Jurkat, Clone E6-1 (cell line): Measurements from ENCODE around the gene RASGRP4. TPM values are rescaled to one million over a fixed set of nuclear protein-coding genes. Genes with fewer than 3 reads are reported as not detected.
"Not testable (repeated sequence)": the region's sequence is repeated elsewhere in the genome, so short reads cannot be mapped to it uniquely, and the experiment has no call there.

Source experiments
- DNase-seq: peaks from one replicate; pipeline ENCODE4 v3.0.0-alpha.2; 2011; ENCODE audit warnings: low read depth, low spot score
- H3K4me3 ChIP-seq: 2 replicates; pipeline ENCODE4 v1.5.1; 2011; ENCODE audit warnings: mild to moderate bottlenecking, low read length, control low read depth, moderate library complexity
- polyA plus RNA-seq: library from polyadenylated mRNA; unstranded; fragments of >200 nt; gene quantifications from one replicate; pipeline ENCODE4 v1.2.1, GENCODE V29; 2012; ENCODE audit warnings: missing spikeins; ENCODE audit not compliant: insufficient read length, insufficient read depth

RASGRP4 gene, protein sequence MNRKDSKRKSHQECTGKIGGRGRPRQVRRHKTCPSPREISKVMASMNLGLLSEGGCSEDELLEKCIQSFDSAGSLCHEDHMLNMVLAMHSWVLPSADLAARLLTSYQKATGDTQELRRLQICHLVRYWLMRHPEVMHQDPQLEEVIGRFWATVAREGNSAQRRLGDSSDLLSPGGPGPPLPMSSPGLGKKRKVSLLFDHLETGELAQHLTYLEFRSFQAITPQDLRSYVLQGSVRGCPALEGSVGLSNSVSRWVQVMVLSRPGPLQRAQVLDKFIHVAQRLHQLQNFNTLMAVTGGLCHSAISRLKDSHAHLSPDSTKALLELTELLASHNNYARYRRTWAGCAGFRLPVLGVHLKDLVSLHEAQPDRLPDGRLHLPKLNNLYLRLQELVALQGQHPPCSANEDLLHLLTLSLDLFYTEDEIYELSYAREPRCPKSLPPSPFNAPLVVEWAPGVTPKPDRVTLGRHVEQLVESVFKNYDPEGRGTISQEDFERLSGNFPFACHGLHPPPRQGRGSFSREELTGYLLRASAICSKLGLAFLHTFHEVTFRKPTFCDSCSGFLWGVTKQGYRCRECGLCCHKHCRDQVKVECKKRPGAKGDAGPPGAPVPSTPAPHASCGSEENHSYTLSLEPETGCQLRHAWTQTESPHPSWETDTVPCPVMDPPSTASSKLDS
- polyA plus RNA-seq = 0.96 TPM

DNA sequence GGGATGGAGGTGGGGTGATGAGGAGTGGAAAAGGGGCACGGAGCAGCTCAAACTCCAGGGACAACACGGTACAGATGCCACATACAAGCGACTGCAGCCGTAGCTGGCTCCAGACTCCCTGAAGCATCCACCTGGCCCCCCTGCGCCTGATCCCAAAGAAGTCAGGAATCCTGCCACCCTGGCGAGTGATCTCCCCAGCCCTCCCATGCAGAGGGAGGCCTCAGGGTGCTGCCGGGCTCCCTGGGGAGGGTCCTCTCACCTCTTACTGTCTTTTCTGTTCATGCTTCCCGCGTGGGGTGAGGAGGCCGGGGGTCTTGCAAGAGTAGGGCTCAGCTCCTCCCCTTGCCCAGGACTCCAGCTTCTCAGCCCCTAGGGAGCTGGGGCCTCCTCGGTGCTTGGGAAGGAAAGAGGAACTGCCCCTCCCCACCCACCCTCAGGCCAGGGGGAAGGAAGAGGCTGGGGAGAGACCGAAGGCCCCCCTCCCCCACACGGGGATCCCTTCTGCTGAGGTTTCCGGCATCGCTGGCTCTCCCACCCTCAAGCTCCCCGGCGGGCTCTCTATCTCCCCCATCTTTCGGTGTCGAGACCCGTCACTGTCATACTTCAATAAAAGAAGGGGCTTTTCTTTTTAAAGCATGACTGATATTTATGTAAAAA lies at the start of gene RASGRP4:
Gene RASGRP4 (minus strand): TSS at position 410 of the 657 bp plus-strand sequence. CDS start 128 bp downstream, at position 282.
- peak; percentile 43 for DNase-seq
- H3K4me3 ChIP-seq = no peak within 1 kb of the TSS; the same call in 1 of the 2 replicates

DNA sequence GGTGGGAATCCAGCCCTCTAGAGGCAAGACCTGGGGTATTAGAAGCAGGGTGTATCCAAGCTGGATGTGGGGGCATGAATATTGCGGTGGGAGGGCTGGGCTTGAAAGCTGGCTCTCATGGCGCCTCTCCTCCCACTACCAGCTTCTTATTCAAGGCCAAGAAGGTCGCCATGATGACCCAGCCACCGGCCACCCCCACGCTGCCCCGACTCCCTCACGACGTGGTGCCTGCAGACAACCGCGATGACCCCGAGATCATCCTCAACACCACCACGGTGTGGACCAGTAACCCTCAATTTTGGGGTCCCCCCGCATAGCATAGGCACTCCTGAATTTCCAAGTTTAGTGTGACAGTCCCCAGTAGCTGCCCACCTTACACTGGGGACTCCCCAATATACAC lies 49.2 kb upstream of the RASGRP4 start:
- DNase-seq = no peak
- no peak overlapping the region for H3K4me3 ChIP-seq

DNA sequence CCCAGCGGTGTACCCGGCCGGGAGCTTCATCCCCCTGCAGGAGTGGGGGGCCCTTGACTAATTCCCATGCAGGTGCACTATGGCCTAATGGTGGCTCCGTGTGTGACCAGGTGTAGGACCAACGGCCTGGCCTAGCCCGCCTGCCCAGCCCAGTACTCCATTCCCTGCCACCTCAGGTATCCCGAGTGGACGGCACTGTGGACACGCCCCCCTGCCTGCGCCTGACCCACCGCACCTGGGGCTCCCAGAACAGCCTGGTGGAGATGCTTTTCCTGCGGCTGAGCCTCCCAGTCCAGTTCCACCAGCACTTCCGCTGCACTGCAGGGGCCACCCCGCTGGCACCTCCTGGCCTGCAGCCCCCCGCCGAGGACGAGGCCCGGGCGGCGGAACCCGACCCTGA lies 47.2 kb upstream of the RASGRP4 start:
- no peak overlapping the region for H3K4me3 ChIP-seq
- DNase-seq = no peak

DNA sequence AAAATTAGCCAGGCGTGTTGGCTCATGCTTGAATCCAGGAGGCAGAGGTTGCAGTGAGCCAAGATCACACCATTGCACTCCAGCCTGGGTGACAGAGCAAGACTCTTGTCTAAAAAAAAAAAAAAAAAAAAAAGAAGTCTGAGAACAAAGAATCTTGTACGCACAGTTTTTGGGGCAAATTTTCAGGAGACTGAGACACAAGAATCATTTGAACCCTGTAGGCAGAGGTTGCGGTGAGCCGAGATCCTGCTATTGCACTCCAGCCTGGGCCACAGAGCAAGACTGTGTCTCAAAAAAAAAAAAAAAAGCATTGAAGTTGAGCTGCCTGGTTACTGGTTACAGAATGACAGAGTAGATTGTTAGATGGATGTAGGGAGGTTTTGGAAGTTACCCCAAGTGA lies 46.7 kb upstream of the RASGRP4 start:
- H3K4me3 ChIP-seq, DNase-seq: not testable (repeated sequence)

DNA sequence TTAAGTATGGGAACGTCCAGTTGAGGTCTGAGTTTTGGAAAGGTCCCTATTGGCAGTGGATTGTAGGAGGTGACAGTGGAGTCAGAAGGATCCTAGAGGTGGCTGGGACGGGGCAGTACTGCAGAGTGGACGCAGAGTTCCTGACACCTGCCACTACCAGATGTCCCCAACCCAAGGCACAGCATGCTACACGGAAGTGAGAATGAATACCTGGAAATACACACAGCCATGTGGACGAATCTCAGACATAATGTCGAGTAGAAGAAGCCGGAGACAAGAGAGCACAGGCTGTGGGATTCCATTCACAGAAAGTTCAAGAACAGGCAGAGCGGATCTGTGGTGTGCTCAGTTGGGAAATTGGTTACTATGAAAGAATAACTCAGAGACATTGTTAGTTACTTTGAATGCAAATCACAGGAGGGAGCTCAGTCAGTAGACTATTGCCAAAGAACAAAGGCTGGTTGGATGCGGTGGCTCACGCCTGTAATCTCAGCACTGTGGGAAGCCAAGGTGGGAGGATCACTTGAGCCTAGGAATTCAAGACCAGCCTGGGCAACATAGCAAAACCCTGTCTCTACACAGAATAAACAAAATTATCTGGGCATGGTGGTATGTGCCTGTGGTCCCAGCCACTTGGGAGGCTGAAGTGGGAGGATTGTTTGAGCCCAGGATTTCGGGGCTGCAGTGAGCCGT lies 44.9 kb upstream of the RASGRP4 start:
- no peak for DNase-seq
- no peak overlapping the region for H3K4me3 ChIP-seq

DNA sequence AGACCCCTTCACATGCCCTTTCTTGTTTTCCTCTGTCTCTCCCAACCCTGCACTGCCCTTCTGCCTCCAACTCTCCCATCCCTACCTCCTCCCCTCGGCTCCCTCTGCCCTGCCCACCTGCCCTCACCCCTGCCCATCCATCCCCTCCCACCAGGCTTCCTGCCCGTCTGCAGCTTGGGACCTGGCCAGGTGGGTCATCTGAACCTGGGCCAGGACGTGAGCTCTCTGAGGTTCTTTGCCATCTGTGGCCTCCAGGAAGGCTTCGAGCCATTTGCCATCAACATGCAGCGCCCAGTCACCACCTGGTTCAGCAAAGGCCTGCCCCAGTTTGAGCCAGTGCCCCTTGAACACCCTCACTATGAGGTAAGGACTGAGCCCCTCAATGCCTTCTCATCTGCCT lies 43.1 kb upstream of the RASGRP4 start:
- no peak overlapping the region for H3K4me3 ChIP-seq
- DNase-seq = no peak

DNA sequence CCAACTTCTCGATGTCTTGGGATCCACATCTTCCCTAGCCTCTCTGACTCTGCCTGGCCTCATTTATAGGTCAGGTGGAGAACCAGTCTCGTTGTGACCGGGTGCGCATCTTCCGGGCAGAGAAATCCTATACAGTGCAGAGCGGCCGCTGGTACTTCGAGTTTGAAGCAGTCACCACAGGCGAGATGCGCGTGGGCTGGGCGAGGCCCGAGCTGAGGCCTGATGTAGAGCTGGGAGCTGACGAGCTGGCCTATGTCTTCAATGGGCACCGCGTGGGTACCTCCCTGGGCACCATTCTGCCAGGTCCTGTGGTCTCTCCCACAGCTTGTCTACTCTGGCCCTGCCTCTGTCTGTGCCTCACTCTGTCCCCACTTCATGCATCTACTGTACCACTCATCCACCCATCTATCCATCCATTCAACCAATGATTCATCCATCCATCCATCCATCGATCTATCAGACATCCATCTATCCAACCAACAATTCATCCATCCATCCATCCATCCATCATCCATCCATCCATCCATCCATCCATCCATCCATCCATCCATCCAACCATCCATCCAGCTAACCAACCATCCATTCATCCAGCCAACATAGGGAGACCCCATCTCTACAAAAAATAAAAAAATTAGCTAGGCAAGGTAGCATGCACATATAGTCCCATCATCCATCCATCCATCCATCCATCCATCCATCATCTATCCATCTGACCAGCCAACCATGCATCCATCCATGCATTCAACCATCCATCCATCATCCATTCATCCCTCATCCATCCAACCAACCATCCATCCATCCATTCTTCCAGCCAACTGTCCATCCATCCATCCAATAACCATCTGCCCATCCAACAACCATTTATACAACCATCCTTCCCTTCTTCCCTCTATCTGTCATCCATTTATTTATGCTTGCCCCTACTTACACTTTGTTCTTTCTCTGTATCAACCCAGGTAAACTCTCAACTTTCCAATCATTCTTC lies 41.8 kb upstream of the RASGRP4 start:
- DNase-seq = no peak
- H3K4me3 ChIP-seq = no peak overlapping the region

DNA sequence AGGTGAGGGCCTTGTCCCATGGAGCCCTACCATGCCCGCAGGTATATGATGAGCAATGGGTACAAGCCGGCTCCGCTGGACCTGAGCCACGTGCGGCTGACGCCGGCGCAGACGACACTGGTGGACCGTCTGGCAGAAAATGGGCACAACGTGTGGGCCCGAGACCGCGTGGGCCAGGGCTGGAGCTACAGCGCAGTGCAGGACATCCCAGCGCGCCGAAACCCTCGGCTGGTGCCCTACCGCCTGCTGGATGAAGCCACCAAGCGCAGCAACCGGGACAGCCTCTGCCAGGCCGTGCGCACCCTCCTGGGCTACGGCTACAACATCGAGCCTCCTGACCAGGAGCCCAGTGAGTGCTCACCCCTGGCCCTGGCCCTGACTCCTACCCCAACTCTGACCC lies 40.0 kb upstream of the RASGRP4 start:
- H3K4me3 ChIP-seq = no peak overlapping the region
- DNase-seq = no peak

DNA sequence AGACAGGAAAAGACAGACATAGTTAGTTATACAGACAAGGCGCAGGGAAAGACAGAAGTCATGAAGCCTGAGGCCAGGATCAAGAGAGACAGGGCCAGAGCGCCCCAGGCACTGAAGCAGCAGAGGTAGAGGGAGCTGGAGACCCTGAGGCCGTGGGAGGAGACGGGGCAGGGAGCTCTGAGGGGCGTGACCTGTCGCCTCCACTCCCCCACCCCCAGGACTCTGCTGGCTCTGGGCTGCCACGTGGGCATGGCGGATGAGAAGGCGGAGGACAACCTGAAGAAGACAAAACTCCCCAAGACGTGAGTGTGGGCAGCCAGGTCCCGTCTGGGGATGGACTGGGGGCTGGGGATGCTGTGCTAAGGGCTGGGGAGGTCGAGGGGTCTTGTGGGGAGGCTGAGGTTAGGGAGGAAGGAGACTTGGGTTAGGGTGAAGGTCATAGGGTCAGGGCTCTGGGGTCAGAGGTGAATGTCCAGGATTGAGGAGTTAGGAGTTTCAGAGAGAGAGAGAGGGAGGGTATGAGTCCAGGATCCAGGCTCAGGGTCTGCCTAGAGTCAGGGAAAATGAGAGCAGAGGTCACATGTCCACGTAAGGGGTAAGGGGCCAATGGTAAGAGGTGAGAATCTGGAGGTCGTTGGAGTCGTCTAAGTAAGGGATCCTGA lies 38.5 kb upstream of the RASGRP4 start:
- no peak for DNase-seq
- no peak overlapping the region for H3K4me3 ChIP-seq

DNA sequence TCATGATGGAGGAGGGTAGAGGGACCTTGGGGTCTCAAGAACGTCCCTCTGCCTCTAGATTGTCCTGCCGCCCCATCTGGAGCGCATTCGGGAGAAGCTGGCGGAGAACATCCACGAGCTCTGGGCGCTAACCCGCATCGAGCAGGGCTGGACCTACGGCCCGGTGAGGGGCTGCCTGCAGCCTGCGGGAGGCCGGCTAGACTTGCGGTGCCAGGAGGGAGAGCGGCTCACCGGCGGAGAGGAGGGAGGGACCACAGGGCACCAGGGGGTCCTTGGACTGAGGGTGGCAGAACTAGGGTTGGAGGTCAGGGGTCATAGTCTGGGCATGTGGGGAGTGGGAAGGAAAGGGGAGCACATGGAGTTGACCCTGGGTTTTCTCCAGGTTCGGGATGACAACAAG lies 37.3 kb upstream of the RASGRP4 start:
- DNase-seq = no peak

DNA sequence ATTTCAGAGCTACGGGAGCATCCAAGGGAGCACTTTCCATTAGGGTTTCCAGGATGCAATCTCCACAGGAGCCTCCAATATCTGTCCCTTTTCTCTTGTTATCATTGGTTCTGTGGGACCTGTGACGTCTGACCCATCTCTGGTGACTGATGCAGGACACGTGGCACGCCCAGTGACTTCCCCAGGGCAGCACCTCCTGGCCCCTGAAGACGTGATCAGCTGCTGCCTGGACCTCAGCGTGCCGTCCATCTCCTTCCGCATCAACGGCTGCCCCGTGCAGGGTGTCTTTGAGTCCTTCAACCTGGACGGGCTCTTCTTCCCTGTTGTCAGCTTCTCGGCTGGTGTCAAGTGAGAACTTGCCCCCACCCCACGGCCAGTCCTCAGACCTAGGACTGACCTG lies 33.0 kb upstream of the RASGRP4 start:
- DNase-seq = no peak
- H3K4me3 ChIP-seq = no peak overlapping the region

More for the DNA sequence above, 37.3 kb upstream of the RASGRP4 start:
- H3K4me3 ChIP-seq = no peak overlapping the region

DNA sequence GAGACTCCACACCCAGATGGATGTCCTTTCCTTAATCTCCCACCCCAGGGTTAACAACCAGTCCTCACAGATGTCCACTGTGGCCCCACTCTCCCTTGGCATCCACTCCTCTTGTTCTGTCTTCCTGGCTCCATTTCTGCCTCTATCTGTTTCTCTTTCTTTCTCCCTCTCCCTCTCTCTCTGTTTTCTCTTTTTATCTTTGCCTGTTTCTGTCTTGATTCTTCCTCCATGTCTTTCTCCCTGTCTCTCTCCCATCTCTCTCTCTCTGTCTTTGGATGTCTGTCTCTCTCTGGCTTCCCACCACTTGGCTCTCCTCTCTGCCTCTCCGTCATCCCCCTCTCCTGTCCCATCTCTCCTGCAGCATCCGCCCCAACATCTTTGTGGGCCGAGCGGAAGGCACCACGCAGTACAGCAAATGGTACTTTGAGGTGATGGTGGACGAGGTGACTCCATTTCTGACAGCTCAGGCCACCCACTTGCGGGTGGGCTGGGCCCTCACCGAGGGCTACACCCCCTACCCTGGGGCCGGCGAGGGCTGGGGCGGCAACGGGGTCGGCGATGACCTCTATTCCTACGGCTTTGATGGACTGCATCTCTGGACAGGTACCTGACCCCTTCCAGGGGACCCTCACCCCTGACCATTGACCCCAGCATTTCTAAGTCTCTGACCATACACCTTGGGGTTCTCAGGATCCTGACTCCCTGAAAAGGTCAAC lies 31.8 kb upstream of the RASGRP4 start:
- no peak overlapping the region for H3K4me3 ChIP-seq
- DNase-seq = no peak

DNA sequence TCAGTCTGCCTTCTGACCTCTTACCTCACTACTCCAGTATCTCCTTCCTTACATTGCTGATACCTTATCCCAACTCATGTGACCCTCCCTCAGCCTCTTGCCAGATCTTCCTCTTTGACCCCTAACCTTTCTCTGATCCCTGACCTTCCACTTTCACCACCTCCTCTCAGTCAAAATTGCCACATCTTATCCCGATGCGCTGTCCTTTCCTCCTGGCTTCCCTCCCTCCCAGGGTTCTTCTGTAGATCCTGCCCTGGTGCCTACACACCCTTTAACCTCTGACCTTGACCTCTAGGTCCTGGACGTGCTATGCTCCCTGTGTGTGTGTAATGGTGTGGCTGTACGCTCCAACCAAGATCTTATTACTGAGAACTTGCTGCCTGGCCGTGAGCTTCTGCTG lies 31.2 kb upstream of the RASGRP4 start:
- no peak for DNase-seq
- H3K4me3 ChIP-seq = no peak overlapping the region

DNA sequence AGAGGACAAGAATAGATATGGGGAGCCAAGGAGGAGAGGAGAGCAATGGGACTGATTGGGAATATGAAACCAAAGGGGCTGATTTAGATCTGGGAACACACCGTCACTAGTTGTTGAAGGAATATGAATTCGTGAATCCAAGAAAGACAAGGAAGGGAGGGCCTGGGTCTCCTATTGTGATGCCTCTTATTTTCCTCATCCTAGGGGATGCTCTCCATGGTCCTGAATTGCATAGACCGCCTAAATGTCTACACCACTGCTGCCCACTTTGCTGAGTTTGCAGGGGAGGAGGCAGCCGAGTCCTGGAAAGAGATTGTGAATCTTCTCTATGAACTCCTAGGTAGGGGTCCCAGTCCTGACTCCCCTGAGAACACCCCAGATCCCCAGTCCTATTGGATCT lies 29.0 kb upstream of the RASGRP4 start:
- DNase-seq = peak; percentile 17
- H3K4me3 ChIP-seq = no peak overlapping the region

DNA sequence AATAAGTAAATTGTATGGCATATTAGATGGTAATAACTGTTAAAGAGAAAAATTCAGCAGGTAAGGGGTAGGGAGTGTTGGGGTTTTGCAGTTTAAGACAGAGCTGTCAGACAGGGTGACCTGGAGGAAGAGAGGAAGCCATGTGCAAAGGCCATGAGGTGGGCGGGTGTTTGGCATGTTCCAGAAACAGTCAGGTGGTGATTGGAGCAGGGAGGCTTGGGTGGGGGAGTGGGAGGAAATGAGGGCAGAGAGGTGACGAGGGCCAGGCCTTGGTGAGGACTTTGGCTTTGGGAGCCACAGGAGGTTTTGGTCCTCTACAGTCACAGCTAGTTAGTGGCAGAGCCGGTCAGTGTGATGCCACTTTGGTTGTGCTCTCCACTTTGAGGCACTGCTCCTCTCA lies 27.6 kb upstream of the RASGRP4 start:
- no peak for DNase-seq
- no peak overlapping the region for H3K4me3 ChIP-seq

DNA sequence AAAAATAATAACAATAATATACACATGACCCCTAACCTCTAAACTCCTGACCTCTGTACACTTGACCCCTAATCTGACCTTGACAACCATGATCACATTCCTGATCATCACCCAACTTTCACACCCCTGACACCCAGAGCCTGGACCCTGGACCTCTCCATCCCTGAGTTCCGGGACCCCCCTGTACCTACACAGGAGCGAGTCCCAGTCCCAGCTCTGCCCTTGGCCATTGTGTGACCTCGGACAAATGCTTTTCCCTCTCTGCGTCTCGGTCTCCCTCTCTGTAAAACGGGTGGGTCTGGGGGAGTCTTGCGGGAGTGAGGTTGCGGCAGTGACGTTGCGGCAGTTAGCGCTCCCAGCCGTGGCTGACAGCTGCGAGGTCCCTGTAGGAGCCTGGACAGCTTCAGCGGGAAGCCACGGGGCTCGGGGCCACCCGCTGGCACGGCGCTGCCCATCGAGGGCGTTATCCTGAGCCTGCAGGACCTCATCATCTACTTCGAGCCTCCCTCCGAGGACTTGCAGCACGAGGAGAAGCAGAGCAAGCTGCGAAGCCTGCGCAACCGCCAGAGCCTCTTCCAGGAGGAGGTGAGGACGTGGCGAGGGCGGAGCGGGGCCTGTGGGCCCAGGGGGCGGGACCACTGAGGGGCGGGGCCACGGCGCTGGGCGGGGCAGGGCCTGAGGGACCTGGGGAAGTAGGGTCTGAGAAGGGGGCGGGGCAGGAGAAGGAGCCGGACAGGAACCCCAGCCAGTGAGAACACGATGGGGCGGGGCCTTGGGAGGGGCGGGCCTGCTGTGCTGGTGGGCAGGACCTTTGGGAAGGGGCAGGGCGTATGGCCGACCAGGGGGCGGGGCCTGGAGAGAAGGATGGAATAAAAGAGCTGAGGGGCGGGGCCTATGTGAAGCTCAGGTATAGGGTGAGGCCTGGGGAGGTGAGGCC lies 26.7 kb upstream of the RASGRP4 start:
- no peak for DNase-seq
- no peak overlapping the region for H3K4me3 ChIP-seq
